Left renal cortex interstitium (tissue), 4 donors: ENCODE results near the gene CPE. TPM values are rescaled to one million over a fixed set of nuclear protein-coding genes. Genes with fewer than 3 reads are reported as not detected.
"Not testable (repeated sequence)": the region's sequence is repeated elsewhere in the genome, so short reads cannot be mapped to it uniquely, and the experiment has no call there.

Experiments
- DNase-seq, 4 donors: peaks; one replicate each; pipeline ENCODE4 v3.0.0-alpha.2; 2013; ENCODE audit warnings: low read depth in 4 of 4, low spot score in 2 of 4, missing footprints in 1 of 4
- polyA plus RNA-seq, 4 donors: library from polyadenylated mRNA; unstranded; fragments of 120-200 nt; gene quantifications; one replicate each; pipeline ENCODE4 v1.2.1, GENCODE V29; 2013; ENCODE audit not compliant: insufficient read length in 4 of 4

CPE gene
- 100 to 1,000 TPM in 2 of 4 donors, 10 to 100 TPM in 2; 86.9 to 194 (median 138) TPM for polyA plus RNA-seq

GRCh38 chr4:165378745-165379677, at the start of gene CPE:
Gene CPE (plus strand): TSS chr4:165379008. CDS start chr4:165379222, 214 bp downstream.
- peak in 2 of 4 donors; percentile 55 to 68 for DNase-seq

GRCh38 chr4:165330071-165330470, 48.7 kb upstream of the CPE start:
- DNase-seq: no peak

- DNase-seq: no peak
These were observed 48.1 kb upstream of the CPE start for GRCh38 chr4:165330666-165331065.

GRCh38 chr4:165331359-165331758, 47.4 kb upstream of the CPE start:
- DNase-seq: no peak

- DNase-seq: no peak
These were observed 47.0 kb upstream of the CPE start for GRCh38 chr4:165331823-165332222.

GRCh38 chr4:165332502-165332901, 46.3 kb upstream of the CPE start:
- no peak for DNase-seq

- no peak for DNase-seq
These were observed 43.6 kb upstream of the CPE start for GRCh38 chr4:165335163-165335703.

- DNase-seq: no peak
These were observed 42.1 kb upstream of the CPE start for GRCh38 chr4:165336743-165337142.

GRCh38 chr4:165342340-165342739, 36.5 kb upstream of the CPE start:
- not testable (repeated sequence) for DNase-seq

GRCh38 chr4:165343353-165344191, 35.2 kb upstream of the CPE start:
- DNase-seq: no peak

- DNase-seq: no peak
These were observed 33.0 kb upstream of the CPE start for GRCh38 chr4:165345666-165346417.

- DNase-seq: no peak
These were observed 30.9 kb upstream of the CPE start for GRCh38 chr4:165347647-165348569.

GRCh38 chr4:165351359-165352130, 27.3 kb upstream of the CPE start:
- no peak for DNase-seq

GRCh38 chr4:165355900-165356300, 22.9 kb upstream of the CPE start:
- no peak for DNase-seq

GRCh38 chr4:165359506-165359905, 19.3 kb upstream of the CPE start:
- no peak for DNase-seq

- no peak for DNase-seq
These were observed 18.6 kb upstream of the CPE start for GRCh38 chr4:165360041-165360695.

- no peak for DNase-seq
These were observed 17.7 kb upstream of the CPE start for GRCh38 chr4:165360985-165361670.
